Mammary microvascular endothelial cell (primary cell): ENCODE data around the gene HELZ2. TPM values are rescaled to one million over a fixed set of nuclear protein-coding genes. Genes with fewer than 3 reads are reported as not detected.

ENCODE experiments used
- total RNA-seq: library from RNA; depleted of rRNA; stranded (reverse); fragments of >200 nt; gene quantifications from 2 replicates; pipeline ENCODE4 v1.2.3, GENCODE V29; 2015

HELZ2 gene
- 115 and 116 TPM in 2 replicates for total RNA-seq

DNA sequence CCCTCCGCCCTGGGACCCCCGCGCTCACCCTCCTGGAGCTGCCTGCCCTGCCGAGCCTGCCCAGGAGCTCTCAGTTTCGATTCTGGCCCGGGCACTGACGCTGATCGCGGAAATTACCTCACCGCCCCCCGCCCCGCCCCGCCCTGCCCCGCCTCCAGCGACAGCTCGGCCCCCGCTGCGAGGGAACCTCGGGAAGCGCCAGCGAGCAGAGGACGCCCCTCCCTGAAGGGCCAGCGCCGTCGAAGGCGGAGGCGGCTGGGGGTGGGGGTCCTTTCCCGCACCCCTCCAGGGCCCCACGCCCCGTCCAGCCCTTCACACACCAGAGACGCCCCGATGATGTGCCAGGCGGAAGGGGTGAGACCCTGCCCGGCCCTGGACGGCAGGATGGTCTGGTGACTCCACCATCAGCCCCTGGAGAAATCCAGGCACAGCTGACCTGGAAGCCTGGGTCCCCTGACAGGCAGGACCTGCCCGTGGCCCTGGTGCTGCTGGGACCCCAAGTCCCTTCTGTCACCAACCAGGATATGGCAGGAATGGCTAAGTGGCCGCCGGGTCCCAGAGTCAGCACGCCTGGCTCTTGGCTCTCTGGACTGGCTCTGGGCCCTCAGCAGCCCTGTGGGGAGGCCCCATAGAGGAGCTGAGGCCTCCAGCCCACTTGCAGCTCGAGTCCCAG is at the start of gene HELZ2:
TSS of gene HELZ2 (minus strand) at position 84 of the 673 bp plus-strand sequence. CDS start 1,854 bp downstream, outside the sequence.

GRCh38 chr20:63553933-63554290 is 20.1 kb downstream of the HELZ2 start, which contains the start of gene FNDC11:
Gene FNDC11 (plus strand): TSS chr20:63554159. CDS start chr20:63555664, 1,505 bp downstream.

DNA sequence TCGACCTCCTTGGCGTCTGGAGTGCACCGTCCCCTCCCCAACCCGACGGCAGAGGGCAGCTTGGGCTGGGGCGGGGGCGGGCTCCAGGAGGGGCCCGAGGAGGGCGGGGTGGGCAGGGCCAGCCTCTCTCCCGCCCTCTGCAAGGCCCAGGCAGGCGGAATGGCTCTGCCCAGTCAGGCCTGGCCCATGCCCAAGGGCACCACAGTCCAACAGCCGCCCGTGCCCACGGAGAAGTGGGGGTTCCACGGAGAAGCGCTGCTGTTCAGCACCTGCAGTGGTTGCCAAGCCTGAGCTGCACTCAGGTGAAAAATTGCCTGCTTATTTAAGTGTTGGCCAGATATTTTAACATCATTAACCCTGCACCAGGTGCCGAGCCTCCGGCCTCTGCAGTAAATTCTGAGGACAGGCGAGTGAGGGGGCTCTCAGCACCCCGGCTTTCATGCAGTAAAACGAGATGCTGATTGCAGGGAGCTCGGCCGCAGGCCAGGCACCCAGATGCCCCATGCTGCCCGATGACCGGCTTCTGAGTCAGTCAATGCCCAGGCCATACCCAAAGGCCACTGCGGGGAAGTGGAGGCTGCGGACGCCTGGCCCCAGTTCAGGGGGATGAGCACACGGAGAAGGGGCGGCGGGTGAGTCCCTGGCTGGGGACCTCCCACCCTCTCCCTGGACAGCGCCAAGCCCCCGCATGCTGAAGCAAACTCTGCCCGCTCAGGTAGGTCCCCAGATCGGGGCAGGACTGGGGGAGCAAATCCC is 26.1 kb downstream of the HELZ2 start, which contains the start of gene SRMS:
TSS of gene SRMS (minus strand) at position 25 of the 756 bp plus-strand sequence. CDS start 286 bp downstream, outside the sequence.

DNA sequence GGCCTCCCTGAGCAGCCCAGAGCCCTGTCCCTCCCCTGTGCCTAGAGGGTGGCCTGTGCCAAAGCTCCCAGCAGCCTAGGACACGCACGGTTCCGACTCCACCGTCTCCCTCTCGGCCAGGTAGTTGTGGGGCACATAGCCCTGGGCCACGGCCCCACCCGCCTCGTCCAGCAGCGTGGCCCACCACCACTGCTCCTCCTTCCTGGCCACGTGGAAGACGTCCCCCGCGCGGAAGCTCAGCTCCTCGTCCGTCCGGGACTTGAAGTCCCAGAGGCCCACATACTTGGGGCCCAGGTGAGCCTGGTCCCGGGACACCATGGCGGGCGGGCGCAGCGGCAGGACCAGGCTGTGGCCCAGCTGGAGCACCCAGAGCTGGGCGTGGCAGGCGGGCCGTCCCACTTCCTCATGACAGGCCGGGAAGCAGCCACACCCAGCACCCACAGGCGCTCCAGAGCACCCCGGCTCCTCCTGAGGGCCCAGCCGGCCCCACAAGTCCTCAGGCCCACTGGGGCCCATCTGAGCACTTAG is 37.0 kb downstream of the HELZ2 start, which contains the start of gene PTK6:
TSS of gene PTK6 (minus strand) at position 380 of the 528 bp plus-strand sequence. CDS start at position 318, 62 bp downstream.

Other genes starting within 250 kb of the HELZ2 start
- gene CHRNA4, start 212.9 kb downstream of the HELZ2 start, total RNA-seq, result not detected in 2 replicates
- gene KCNQ2, start 101.6 kb downstream of the HELZ2 start, total RNA-seq, result not detected in 2 replicates
- 0.20 and 0.40 TPM in 2 replicates for gene EEF1A2, start 75.2 kb downstream of the HELZ2 start, total RNA-seq
- 81.9 and 90.7 TPM in 2 replicates for gene PPDPF, start 53.5 kb downstream of the HELZ2 start, total RNA-seq
- 0.05 TPM in 1 of 2 replicates, not detected in the other for gene PTK6, start 36.9 kb downstream of the HELZ2 start, total RNA-seq
- not detected in 2 replicates for gene SRMS, start 26.5 kb downstream of the HELZ2 start, total RNA-seq
- 0.69 and 0.80 TPM in 2 replicates for gene FNDC11, start 20.1 kb downstream of the HELZ2 start, total RNA-seq
- 11.5 and 12.0 TPM in 2 replicates for gene GMEB2, start 52.9 kb upstream of the HELZ2 start, total RNA-seq
- gene STMN3, start 79.2 kb upstream of the HELZ2 start, total RNA-seq, result 1.7 and 3.1 TPM in 2 replicates
- gene RTEL1, start 84.1 kb upstream of the HELZ2 start, total RNA-seq, result 16.6 and 23.3 TPM in 2 replicates
- 298 and 328 TPM in 2 replicates for gene TNFRSF6B, start 122.4 kb upstream of the HELZ2 start, total RNA-seq
- gene ARFRP1, start 133.7 kb upstream of the HELZ2 start, total RNA-seq, result 47.4 and 50.4 TPM in 2 replicates
- 32.4 and 35.8 TPM in 2 replicates for gene ZGPAT, start 133.8 kb upstream of the HELZ2 start, total RNA-seq
- gene LIME1, start 162.4 kb upstream of the HELZ2 start, total RNA-seq, result 3.9 and 5.5 TPM in 2 replicates
- 30.6 and 42.5 TPM in 2 replicates for gene SLC2A4RG, start 165.5 kb upstream of the HELZ2 start, total RNA-seq